HG03066 (cell line): ENCODE data around the gene CASZ1.

Experiments used
- ATAC-seq: cut with Tn5 transposase; IDR thresholded peaks from one replicate; pipeline ENCODE4 v1.9.1; 2021; ENCODE audit warnings: low read depth; ENCODE audit not compliant: unreplicated experiment

CASZ1 gene

GRCh38 chr1:10662090-10662688, 134.3 kb downstream of the CASZ1 start:
- no peak for ATAC-seq

DNA sequence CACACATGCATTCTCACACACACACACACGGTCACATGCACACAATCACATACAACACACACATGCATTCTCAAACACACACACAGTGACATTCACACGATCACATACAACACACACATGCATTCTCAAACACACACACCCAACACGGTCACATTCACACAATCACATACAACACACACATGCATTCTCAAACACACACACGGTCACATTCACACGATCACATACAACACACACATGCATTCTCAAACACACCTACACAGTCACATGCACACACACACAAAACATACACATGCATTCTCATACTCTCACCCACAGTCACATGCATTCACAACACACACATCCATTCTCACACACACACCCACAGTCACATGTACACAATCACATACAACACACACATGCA, 135.0 kb downstream of the CASZ1 start:
- ATAC-seq = no peak

- no peak for ATAC-seq
Measured at GRCh38 chr1:10659646-10660540, 136.6 kb downstream of the CASZ1 start.

- ATAC-seq = no peak
Measured at GRCh38 chr1:10659218-10659617, 137.2 kb downstream of the CASZ1 start.

GRCh38 chr1:10658396-10659066, 137.9 kb downstream of the CASZ1 start:
- no peak for ATAC-seq

- no peak for ATAC-seq
Measured at GRCh38 chr1:10657088-10657847, 139.2 kb downstream of the CASZ1 start.

DNA sequence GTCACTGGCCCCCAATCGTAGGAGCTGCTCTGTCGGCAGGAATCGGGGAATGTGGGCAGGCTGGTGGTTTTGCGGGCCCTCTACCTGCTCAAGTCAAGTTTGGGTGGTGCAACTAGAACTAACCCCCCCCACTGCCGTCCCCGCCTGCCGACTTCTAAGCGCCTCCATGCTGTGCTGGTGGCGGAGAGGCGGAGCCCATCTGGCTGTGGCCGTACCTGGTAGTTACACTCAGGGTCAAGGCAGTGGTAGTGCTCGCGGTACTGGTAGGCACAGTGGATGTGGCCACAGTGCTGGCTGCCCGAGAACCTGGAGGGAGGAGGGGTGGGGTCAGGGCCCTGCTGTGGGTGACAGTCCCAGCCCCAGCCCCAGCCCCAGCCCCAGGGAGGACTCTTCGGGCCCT, 140.0 kb downstream of the CASZ1 start:
- no peak for ATAC-seq

DNA sequence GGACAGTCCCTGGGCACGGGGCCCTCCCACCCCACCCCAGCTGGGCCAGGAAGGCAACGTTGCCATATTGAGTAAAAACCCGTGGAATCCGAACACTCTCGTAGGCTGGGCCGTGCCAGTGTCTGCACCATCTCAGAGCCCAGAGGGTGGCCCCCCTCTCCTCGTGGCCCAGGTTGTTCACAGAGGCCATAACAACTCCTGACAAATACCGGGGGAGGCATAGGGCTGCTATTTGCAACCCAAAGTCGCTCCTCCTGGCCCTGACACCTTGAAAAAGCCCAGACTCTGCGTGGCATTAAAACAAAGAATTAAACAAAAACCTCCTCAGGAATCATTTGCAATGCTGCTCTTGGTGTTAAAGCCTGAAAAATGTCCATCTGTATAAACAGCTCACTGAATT, 141.4 kb downstream of the CASZ1 start:
- no peak for ATAC-seq

- no peak for ATAC-seq
Measured at GRCh38 chr1:10653370-10654125, 142.9 kb downstream of the CASZ1 start.

DNA sequence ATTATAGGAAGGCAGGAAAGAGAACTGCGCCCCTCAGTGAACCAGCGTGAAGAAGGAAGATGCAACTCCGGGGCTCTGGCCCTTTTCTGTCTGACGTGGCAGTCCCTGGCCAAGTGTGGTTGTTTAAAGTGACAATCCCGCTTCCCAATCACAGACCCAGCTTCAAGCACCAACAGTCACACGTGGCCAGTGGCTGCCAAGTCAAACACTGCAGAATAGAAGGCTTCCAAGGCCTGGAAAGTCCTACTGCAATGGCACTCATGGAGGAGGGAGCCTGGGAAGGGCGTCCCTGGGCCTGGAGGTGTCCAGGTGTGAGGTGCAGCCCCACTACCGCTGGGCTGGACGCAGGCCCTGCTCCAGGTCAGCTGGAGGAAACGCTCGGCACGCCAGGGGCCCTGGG, 143.8 kb downstream of the CASZ1 start:
- no peak for ATAC-seq

DNA sequence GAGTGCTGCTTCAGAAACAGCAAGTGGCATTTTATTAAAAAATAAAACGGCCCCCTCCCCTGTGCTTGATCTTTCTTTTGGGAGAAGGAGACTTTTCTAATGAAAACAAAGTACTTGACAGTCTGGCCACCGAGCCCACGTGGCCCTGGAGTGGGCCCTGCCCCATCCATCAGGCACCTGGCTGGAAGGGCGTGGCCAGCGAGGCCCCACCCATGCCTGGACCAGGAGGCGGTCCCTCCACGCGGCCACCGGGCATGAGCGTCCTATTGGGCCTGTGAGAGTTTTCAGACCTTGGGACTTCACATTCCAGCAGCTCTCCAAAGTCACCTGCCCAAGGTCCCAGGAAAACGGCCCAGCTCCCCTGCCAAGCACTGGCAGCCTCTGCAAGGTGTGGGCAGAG, 144.7 kb downstream of the CASZ1 start:
- ATAC-seq = no peak

- ATAC-seq = no peak
Measured at GRCh38 chr1:10651389-10651766, 145.1 kb downstream of the CASZ1 start.

DNA sequence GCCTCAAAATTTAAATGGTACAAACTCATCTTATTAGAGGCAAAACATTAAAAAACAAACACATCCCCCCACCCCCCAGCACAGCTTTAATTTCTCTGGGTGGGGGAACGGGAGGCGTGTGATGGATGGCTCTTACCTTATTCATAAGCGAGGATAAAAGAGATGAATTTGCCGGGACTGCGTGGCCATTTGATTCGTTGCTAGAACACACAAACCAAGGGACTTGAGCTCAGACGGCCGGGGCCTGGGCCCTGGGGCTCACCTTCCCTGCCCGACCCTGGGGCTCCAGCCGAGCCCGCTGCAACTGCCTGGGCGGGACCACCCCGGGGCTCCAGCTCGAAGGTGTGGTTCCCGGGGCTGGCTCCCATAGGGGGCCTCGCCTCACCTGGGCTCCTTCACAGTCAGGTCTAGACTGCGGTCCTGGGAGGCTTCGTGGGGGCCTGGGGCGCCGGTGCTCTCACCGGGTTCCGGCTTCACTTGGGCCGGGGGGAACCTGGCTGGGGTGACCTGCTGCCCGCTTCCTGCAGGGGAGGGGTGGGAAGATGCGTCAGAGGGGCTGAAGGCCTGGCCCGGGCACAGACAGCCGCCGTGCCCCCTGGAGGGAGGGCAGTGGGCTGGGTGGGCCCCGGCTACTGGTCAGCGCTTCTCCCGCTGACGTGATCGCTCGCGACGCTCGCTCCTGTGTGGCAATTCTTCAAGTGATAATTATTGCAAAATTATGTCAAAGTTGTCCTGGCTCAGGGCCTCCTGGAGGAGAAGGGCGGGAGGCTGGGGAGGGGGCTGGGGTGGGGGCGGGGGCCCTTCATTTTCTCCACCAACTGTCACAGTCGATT, 145.7 kb downstream of the CASZ1 start:
- ATAC-seq = no peak

DNA sequence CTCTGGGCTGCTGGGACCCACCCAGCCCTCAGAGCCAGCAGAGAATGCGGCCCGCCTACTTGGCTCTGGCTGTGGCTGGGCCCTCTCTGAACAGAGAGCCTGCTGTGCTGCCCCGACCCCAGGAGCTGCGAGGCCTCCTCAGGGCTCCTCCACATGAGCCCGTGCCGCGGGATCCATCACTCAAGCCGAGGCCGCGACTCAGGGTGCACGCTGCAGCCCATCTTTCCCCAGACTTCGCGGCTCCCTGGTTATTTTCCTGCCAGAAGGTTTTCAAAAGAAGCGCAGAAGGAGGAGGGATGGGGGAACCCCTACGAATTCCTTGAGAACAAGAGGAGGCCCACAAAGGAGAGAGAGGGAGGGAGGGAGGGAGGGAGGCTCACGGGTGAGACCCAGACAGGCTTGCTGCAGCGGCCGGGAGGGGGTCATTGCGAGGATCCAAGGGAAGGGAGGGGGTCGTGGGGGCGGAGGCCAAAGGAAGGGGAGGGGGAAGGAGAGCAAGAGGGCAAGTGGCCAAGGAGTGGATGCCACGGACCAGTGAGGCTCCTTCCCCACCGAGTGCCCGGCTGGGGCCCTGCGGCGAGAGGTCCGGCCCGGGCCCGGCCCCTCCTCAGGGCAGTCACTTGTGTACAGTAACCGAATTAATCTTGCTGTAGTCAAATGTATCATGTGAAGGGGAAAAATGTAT, 146.8 kb downstream of the CASZ1 start:
- no peak for ATAC-seq

DNA sequence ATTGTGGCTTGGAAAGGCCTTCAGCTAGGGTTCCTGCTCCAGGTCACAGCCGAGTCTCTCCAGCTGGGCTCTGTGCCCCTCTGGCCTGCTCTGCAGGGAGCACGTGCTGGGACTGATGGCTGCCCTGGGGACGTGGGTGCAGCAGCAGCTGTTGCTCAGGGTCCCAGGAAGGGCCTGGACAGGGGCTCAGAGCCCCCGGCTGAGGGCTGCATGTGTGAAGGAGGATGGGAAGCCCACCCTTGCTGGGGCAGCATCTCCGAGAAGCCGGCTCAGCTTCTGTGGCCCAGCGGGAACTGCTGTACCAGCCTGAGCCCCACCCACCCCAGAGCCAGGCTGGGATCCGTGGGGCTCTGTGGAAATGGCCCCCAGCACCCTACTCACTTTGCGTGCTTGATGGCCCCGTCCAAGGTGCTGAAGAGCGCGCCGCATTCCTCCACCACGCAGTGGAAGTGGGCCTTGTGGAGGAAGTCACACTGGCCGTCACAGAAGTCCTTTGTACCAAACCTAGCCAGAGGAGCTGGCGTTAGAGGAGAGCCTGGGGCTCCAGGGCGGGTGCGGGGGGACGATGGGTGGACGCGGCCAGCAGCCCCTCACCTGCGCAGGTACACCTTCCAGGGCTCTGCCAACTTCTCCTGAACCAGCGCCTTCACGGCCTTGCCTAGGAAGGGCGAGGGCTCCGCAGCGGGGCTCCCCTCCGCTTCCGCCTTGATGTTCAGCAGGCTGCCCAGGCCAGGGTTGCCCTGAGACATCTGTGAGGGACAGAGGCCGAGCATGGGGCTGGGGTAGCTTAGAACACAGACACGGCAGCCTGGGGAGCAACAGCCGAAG, 147.5 kb downstream of the CASZ1 start:
- ATAC-seq = no peak

DNA sequence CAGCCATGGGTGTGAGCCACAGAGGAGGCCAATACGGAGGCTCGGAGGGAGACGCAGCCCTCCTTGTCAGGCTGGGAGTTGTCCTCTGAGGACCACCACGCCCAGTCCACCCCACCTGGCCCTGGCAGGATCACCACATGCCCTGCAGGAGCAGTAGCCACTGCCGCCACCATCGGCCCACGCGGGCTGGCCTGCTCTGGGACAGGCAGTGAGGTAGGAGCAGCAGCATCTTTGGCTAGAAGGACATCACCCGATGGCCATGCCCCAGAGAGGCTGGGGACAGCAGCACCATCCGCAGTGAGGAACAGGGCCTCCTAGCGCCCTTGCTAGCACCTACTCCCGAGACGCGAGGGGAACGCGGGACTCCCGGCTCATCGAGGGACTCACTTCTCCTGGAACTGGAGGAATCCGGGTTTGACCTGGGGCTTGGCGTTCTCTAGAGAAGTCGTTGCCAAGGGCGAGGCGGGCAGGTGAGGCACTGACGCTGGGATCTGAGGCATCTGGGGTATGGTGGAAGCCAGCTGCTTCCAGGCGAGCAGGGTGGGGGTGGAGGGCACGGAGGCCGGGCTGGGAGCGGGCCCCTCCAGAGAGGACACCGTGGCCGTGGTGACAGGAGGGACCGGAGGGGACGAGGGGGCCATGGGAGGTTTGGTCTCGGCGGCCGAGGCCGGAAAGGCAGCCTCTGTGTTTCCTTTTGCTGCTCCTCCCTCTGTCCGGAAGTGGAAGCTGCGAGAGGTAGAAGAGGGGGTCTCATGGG, 148.9 kb downstream of the CASZ1 start:
- ATAC-seq = no peak

DNA sequence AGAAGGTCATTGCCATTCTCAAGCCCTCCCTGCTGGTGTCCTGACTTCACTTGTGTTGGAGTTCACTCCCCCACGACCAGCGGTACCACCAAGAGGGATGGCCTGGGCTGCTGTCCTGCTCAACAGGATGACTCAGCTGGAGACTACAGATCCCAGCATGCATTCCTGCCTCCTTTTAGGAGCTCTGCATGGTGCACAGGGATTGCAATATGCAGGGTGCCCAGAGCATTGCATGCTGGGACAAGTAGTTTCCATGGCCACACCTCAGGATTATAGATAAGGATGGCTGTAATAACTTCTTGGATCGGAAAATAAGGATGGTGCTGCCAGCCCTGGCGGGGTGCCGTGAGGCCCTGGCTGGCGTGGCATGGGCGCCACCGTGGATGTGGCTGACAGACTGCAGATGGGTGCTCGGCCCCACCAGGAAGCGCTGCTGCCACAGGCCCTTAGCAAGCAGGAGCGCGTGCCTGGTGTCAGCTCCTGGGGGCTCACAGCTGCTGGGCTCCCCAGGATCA, 150.0 kb downstream of the CASZ1 start:
- no peak for ATAC-seq
